OCI-LY7 (cell line): ENCODE results near the gene ANKRD44.

Experiments
- EZH2phosphoT487 ChIP-seq: fragments of 200-600 bp; sonication (generic); IDR thresholded peaks from 2 replicates; pipeline ENCODE4 v1.6.1; 2018; ENCODE audit warnings: low read depth, borderline replicate concordance, mild to moderate bottlenecking, mixed run types, antibody characterized with exemption, low read length, moderate library complexity, mixed read lengths
- TF ChIP-seq, protein P1 (sequence below): fragments of 200-600 bp; sonication (generic); conservative IDR thresholded peaks from 2 replicates; pipeline ENCODE4 v1.5.1; 2014; ENCODE audit warnings: mild to moderate bottlenecking, antibody characterized with exemption, low read length, moderate library complexity, mixed read lengths

DNA sequence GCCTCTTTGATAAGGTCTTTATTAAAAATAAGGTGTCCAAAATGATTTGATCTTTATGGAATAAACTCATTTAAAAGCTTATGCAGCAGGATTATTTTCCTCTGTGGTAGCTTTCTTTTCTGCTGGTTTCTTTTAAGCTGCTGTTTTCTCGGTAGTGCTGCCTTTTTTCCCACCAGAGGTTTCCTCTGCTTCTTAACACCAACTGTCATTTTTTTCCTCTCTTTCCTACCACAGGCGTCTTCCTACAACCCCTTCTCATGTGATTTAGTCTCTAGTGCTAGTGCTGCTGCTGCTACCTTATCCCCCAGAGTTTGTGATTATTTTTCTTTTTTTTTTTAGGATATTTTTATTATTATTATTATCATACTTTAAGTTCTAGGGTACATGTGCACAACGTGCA is 281.9 kb downstream of the ANKRD44 start:
- TF ChIP-seq, protein P1, sequence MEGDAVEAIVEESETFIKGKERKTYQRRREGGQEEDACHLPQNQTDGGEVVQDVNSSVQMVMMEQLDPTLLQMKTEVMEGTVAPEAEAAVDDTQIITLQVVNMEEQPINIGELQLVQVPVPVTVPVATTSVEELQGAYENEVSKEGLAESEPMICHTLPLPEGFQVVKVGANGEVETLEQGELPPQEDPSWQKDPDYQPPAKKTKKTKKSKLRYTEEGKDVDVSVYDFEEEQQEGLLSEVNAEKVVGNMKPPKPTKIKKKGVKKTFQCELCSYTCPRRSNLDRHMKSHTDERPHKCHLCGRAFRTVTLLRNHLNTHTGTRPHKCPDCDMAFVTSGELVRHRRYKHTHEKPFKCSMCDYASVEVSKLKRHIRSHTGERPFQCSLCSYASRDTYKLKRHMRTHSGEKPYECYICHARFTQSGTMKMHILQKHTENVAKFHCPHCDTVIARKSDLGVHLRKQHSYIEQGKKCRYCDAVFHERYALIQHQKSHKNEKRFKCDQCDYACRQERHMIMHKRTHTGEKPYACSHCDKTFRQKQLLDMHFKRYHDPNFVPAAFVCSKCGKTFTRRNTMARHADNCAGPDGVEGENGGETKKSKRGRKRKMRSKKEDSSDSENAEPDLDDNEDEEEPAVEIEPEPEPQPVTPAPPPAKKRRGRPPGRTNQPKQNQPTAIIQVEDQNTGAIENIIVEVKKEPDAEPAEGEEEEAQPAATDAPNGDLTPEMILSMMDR, result no peak
- no peak for TF ChIP-seq EZH2phosphoT487
